MCF 10A (cell line): ENCODE data around the gene MAPK13. TPM values are rescaled to one million over a fixed set of nuclear protein-coding genes. Genes with fewer than 3 reads are reported as not detected.

ENCODE experiments used
- BruUV-seq: library from RNA; stranded (reverse); fragments of 400-500 nt; replicated peaks from 2 replicates; lab custom pipeline; 2021; lab: Mats Ljungman, UMichigan
- CTCF ChIA-PET: fragments of 300-600 bp; sonication (Branson Sonifier 250); formaldehyde crosslinking; extraction: SDS; loops from one replicate; lab custom pipeline; 2021; ENCODE audit warnings: antibody characterized with exemption, inconsistent platforms; lab: Yijun Ruan, JAX
- POLR2A ChIA-PET: fragments of 300-600, 350-650 bp; sonication (Branson Sonifier 250); formaldehyde crosslinking; extraction: SDS; loops from one replicate; lab custom pipeline; 2020; ENCODE audit warnings: antibody characterized with exemption, inconsistent platforms; lab: Yijun Ruan, JAX
- DNase-seq: peaks from one replicate; pipeline ENCODE4 v3.0.0-alpha.2; 2018; ENCODE audit not compliant: unreplicated experiment
- H3K27ac Mint-ChIP-seq: one replicate; pipeline ENCODE4 v1.8.0; 2022; ENCODE audit warnings: mild to moderate bottlenecking, low read depth, mixed read lengths; ENCODE audit not compliant: unreplicated experiment
- H3K27me3 Mint-ChIP-seq: one replicate; pipeline ENCODE4 v1.8.0; 2022; ENCODE audit warnings: mixed read lengths; ENCODE audit not compliant: insufficient read depth, unreplicated experiment
- H3K36me3 Mint-ChIP-seq: one replicate; pipeline ENCODE4 v1.8.0; 2022; ENCODE audit warnings: mild to moderate bottlenecking, moderate library complexity, mixed read lengths; ENCODE audit not compliant: insufficient read depth, unreplicated experiment
- H3K4me1 Mint-ChIP-seq: one replicate; pipeline ENCODE4 v1.8.0; 2022; ENCODE audit warnings: mixed read lengths; ENCODE audit not compliant: insufficient read depth, unreplicated experiment
- H3K4me3 Mint-ChIP-seq: one replicate; pipeline ENCODE4 v1.8.0; 2022; ENCODE audit warnings: mild to moderate bottlenecking, moderate library complexity, mixed read lengths; ENCODE audit not compliant: unreplicated experiment
- H3K9me3 Mint-ChIP-seq: one replicate; pipeline ENCODE4 v1.8.0; 2022; ENCODE audit warnings: mixed read lengths; ENCODE audit not compliant: unreplicated experiment
- CTCF ChIP-seq: fragments of 200-600 bp; IDR thresholded peaks from one replicate; pipeline ENCODE4 v1.8.0; 2022; ENCODE audit warnings: antibody characterized with exemption, mild to moderate bottlenecking; ENCODE audit not compliant: unreplicated experiment
- intact Hi-C: fragments of 100-400 bp; cut with micrococcal nuclease; formaldehyde crosslinking; loops from 2 replicates; pipeline ENCODE4 v1.14.1; 2022
- total RNA-seq: library from RNA; stranded (reverse); gene quantifications from 2 replicates; pipeline ENCODE4 v1.2.3, GENCODE V29; 2022

MAPK13 gene
- total RNA-seq, 1 experiment from 2014 or later: 5.5 TPM

DNA sequence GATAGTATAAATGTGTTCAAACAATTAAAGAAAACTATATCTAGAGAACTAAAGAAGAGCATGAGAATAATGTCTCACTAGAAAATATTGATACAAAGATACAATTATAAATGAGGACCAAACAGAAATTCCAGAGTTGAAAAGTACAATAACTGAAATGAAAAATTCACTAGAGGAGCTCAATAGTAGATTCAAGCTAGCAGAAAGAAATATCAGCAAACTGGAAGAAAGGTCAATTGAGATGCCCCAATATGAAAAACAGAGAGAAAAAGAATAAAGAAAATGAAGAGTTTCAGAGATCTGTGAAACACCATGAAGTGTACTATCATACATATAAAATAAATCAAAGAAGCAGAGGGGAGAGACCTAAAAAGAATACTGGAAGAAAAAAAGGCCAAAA is 48.2 kb downstream of the MAPK13 start:
- Mint-ChIP-seq H3K9me3 (no peaks in the 10 kb centered on the region), H3K27ac (no peak overlapping the region), H3K4me1 (no peaks in the 10 kb centered on the region), H3K36me3 (no peaks in the 10 kb centered on the region), H3K27me3 (peaks cover 21% of the 10 kb centered on the region), H3K4me3 (no peak overlapping the region)
- no peak for TF ChIP-seq CTCF
- POLR2A ChIA-PET: interaction anchor here (0.8 kb wide), 1 partner anchor 12 kb away, joined by 5 read pairs; no protein-coding TSS in a partner anchor
- BruUV-seq: no TSS peak
- CTCF ChIA-PET: interaction anchor here (0.6 to 0.9 kb wide), 4 partner anchors 55 to 420 kb away, joined by 3 read pairs; no protein-coding TSS in a partner anchor
- no peak for DNase-seq
- intact Hi-C loops: no loop called here

DNA sequence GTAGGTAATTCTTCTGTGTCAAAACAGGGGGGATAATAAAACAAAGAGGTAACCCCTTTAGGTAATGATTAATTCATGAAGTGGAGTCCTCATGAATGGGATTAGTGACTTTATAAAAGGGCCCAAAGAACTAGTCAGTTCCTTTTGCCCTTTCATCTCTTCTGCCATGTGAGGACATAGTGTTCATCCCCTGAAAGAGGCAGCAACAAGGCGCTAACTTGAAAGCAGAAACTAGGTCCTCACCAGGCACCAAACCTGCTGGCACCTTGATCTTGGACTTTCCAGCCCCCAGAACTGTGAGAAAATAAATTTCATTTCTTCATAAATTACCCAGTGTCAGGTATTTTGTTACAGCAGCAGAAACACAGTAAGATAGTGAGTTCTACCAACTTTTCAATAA is 49.8 kb downstream of the MAPK13 start:
- DNase-seq: no peak
- Mint-ChIP-seq H3K27me3 (peaks cover 21% of the 10 kb centered on the region), H3K27ac (no peak overlapping the region), H3K36me3 (no peaks in the 10 kb centered on the region), H3K4me3 (no peak overlapping the region), H3K9me3 (no peaks in the 10 kb centered on the region), H3K4me1 (no peaks in the 10 kb centered on the region)
- POLR2A ChIA-PET: no interaction called here
- TF ChIP-seq CTCF: no peak
- no TSS peak for BruUV-seq
- intact Hi-C loops: no loop called here
- CTCF ChIA-PET: no interaction called here

- no peaks in the 10 kb centered on the region for H3K9me3 Mint-ChIP-seq
- no peaks in the 10 kb centered on the region for H3K4me1 Mint-ChIP-seq
- no peak overlapping the region for H3K27ac Mint-ChIP-seq
- H3K36me3 Mint-ChIP-seq: no peaks in the 10 kb centered on the region
- CTCF ChIA-PET: interaction anchor here (0.6 to 1.3 kb wide), 3 partner anchors 26 to 63 kb away, joined by 3 read pairs; no protein-coding TSS in a partner anchor
- intact Hi-C loops: no loop called here
- no peak for TF ChIP-seq CTCF
- peaks cover 8% of the 10 kb centered on the region for H3K27me3 Mint-ChIP-seq
- H3K4me3 Mint-ChIP-seq: no peak overlapping the region
- DNase-seq: no peak
- BruUV-seq: no TSS peak
- POLR2A ChIA-PET: interaction anchor here (1.9 kb wide), 1 partner anchor 19 kb away, joined by 4 read pairs; no protein-coding TSS in a partner anchor
Observed at GRCh38 chr6:36184311-36184710, 54.0 kb downstream of the MAPK13 start.

DNA sequence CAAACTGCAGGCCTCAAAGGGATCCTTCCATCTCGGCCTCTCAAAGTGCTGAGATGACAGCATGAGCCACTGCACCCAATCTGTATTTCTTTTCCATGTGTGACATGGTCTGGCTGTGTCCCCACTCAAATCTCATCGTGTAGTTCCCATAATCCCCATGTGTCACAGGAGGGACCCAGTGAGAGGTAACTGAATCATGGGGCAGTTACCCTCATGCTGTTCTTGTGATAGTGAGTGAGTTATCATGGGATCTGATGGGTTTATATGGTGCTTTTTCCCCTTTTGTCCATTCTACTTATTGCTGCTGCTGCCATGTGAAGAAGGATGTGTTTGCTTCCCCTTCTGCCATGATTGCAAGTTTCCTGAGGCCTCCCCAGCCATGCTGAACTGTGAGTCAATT is 55.9 kb downstream of the MAPK13 start:
- no TSS peak for BruUV-seq
- Mint-ChIP-seq H3K36me3 (no peaks in the 10 kb centered on the region), H3K27ac (no peak overlapping the region), H3K9me3 (no peaks in the 10 kb centered on the region), H3K4me3 (no peak overlapping the region), H3K4me1 (no peaks in the 10 kb centered on the region), H3K27me3 (no peaks in the 10 kb centered on the region)
- CTCF ChIA-PET: no interaction called here
- TF ChIP-seq CTCF: no peak
- no peak for DNase-seq
- intact Hi-C loops: no loop called here
- POLR2A ChIA-PET: no interaction called here
